ENCODE measurements around the gene ANGPTL2.
"Not testable (repeated sequence)": the region's sequence is repeated elsewhere in the genome, so short reads cannot be mapped to it uniquely, and the experiment has no call there.

The ANGPTL2 gene

DNA sequence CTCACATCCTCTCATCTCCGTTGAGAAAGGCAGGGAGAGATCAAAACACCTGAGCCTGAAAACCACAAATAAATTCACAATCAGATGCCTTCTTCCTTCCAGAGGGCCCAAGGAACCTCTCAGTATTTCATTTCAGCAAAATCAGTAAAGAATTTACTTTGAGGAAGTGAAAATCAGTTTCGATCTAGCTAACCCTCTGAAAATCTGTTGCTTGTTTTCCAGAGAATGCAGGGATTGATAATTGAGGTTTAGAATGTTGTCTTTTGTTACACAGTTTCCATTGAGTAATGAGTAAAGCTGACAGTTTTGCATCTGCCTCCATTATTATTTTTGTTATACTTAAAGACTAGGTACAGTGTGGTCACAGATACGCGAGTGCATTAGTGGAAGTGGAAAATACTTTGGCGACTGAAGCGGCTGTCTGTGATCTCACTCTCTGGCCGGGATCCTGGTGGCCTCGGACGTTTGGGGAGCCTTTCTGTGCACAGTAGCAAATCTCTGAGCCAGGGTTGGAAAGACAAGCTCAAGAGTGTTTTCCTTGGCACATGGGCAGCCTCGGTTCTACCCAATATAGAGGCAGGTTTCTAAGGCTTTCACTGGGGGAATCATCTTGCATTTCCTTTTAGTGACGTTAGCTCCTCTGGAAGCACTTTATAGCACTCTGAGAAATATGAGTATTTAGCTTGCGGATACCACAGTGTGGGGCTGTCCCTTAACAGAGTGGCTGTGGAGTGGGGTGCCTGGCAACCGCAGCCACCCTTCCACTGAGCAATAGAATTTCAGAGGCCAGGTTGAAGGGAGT is 32.2 kb upstream of the ANGPTL2 start:
- no peak for DNase-seq (ENCODE audit: low read depth)

GRCh38 chr9:127154003-127154389 is 31.6 kb upstream of the ANGPTL2 start:
- no peak for DNase-seq (ENCODE audit: low read depth)

GRCh38 chr9:127153501-127153900 is 31.1 kb upstream of the ANGPTL2 start:
- no peak for DNase-seq (ENCODE audit: low read depth)

GRCh38 chr9:127149463-127150390 is 27.3 kb upstream of the ANGPTL2 start:
- DNase-seq (ENCODE audit: low read depth) = no peak

- no peak for DNase-seq (ENCODE audit: low read depth)
These were observed 26.6 kb upstream of the ANGPTL2 start for GRCh38 chr9:127149010-127149409.

DNA sequence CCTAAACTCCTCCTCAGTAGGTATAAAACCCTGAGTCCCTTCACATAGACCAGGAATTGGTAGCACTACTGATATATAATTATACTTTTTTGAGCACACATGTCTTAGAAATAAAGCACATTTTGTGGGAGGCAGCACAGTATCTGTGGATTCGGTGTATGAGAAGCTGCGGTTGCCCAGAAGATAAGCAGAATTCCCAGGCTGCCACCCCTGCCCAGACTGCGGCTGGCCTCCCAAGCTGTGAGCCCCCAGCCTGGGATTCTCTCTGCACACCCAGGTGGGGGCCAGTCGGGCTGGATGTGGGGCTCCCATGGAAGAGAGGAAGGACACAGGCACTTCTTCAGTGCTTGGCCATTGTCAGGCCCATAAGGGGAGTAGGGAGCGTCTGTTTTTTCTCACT is 25.6 kb upstream of the ANGPTL2 start:
- no peak for DNase-seq (ENCODE audit: low read depth)

GRCh38 chr9:127147251-127147650 is 24.8 kb upstream of the ANGPTL2 start:
- DNase-seq (ENCODE audit: low read depth) = no peak

GRCh38 chr9:127146841-127147240 is 24.4 kb upstream of the ANGPTL2 start:
- not testable (repeated sequence) for DNase-seq (ENCODE audit: low read depth)

DNA sequence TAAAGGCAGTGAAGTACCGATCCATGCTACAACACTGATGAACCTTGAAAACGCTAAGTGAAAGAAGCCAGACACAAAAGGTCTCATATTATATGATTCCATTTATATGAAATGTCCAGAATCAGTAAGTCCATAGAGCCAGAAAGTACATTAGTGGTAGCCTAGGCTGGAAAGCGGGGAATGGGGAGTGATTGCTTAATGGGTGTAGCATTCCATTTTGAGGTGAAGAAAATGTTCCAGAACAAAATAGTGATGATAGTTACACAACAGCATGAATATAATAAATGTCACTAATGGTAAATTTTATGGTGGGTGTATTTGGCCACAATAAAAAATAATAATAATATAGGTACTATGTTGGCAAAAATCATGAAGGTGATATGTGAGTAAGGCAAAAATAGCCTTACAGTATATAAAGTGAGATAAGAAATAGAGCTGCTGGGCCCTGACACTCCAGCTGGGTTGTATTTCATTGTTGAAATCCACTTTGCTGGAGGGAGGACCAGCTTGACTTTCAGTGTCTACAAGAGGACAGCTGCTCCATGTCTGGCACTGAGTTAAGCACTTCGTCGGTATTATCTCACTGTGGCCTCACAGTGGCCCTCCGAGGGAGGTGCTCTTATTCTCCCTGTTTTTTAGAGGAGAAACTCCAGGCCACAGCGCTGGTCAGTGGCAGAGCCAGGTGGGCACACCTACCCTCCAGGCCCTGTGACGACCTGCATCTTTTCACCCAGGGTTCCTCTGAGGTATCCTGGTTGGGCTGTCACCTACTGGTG is 22.4 kb upstream of the ANGPTL2 start:
- DNase-seq (ENCODE audit: low read depth) = no peak

GRCh38 chr9:127143920-127144465 is 21.6 kb upstream of the ANGPTL2 start:
- DNase-seq (ENCODE audit: low read depth) = no peak

GRCh38 chr9:127142931-127143464 is 20.6 kb upstream of the ANGPTL2 start:
- no peak for DNase-seq (ENCODE audit: low read depth)

- no peak for DNase-seq (ENCODE audit: low read depth)
These were observed 19.9 kb upstream of the ANGPTL2 start for GRCh38 chr9:127142291-127142690.

DNA sequence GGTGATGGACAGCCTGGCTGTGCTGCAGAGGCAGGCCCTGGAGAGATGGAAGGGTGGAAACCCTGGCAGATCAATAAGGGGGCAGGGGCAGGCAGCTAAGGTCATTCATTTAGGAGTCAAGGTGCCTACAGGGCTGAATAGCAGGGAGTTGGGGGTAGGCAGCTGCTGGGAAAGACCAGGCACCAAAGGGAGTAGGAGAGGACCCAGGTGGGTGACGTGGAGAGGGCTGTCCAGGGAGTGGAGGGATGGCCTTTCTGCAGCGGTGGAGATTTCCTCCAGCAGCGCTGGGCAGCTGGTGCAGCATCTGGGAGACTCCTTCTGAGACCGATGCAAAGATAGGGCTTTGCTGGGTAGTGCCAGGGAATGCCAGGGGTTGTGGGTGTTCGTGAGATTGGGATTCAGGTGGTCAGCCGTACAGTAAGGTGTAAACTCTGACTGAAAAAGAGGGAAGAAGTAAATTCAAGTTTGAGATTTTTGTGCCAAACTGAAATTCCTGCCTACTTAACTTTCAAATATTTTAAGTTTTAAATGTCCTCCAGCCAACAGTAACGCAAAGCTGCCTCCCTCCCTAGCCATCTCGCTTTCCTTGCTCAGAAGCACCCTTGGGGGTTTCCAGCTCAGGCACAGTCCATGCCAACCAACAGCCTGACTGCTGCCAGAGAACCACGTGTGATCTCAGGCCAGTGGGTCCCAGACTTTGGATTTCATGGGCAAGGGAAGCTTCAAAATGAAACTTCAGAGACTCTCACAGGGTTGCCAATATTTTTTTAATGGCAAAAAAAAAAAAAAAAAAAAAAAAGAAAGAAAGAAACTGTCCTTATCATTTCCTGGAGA is 18.6 kb upstream of the ANGPTL2 start:
- DNase-seq (ENCODE audit: low read depth) = no peak

GRCh38 chr9:127140181-127140580 is 17.7 kb upstream of the ANGPTL2 start:
- no peak for DNase-seq (ENCODE audit: low read depth)

GRCh38 chr9:127139775-127140174 is 17.3 kb upstream of the ANGPTL2 start:
- DNase-seq (ENCODE audit: low read depth) = no peak

- DNase-seq (ENCODE audit: low read depth) = no peak
These were observed 16.8 kb upstream of the ANGPTL2 start for GRCh38 chr9:127139071-127139731.

- no peak for DNase-seq (ENCODE audit: low read depth)
These were observed 16.0 kb upstream of the ANGPTL2 start for GRCh38 chr9:127138444-127138843.

- no peak for DNase-seq (ENCODE audit: low read depth)
These were observed 15.4 kb upstream of the ANGPTL2 start for GRCh38 chr9:127137640-127138360.

GRCh38 chr9:127136880-127137639 is 14.6 kb upstream of the ANGPTL2 start:
- no peak for DNase-seq (ENCODE audit: low read depth)
